HL-60 (cell line): ENCODE results near the gene LAMTOR1.

Experiments used
- DNase-seq, 2 experiments: peaks; one replicate each; pipeline ENCODE4 v3.0.0-alpha.2; 2010 to 2020; ENCODE audit warnings: low read depth in 1 of 2, low spot score in 1 of 2
- H3K27ac ChIP-seq: fragments of 250-450 bp; sonication (Bioruptor Pico); replicated peaks from 2 replicates; pipeline ENCODE4 v1.5.1; 2020; ENCODE audit warnings: mild to moderate bottlenecking, moderate library complexity
- H3K27me3 ChIP-seq: fragments of 250-450 bp; sonication (Bioruptor Pico); 2 replicates; pipeline ENCODE4 v1.5.1; 2021; ENCODE audit warnings: mild to moderate bottlenecking, moderate library complexity; ENCODE audit not compliant: insufficient read depth, poor library complexity, severe bottlenecking
- H3K4me3 ChIP-seq: replicated peaks from 2 replicates; pipeline ENCODE4 v1.5.1; 2011; ENCODE audit warnings: mild to moderate bottlenecking, control low read depth, low read length; ENCODE audit not compliant: insufficient read depth
- GABPA ChIP-seq: IDR thresholded peaks from 2 replicates; pipeline ENCODE4 v1.6.1; 2012; ENCODE audit warnings: low read depth
- POLR2AphosphoS5 ChIP-seq: IDR thresholded peaks from 2 replicates; pipeline ENCODE4 v1.6.1; 2012; ENCODE audit warnings: low read depth
- SPI1 ChIP-seq: IDR thresholded peaks from 2 replicates; pipeline ENCODE4 v1.6.1; 2012; ENCODE audit warnings: low read depth, mild to moderate bottlenecking, borderline replicate concordance
- TF ChIP-seq, protein P1 (sequence below): IDR thresholded peaks from 2 replicates; pipeline ENCODE4 v1.6.1; 2012; ENCODE audit warnings: low read depth; ENCODE audit not compliant: insufficient replicate concordance
- TF ChIP-seq, protein P2 (sequence below): IDR thresholded peaks from one replicate; pipeline ENCODE4 v1.5.1; 2011; ENCODE audit warnings: low read length, control low read depth, inconsistent platforms; ENCODE audit not compliant: insufficient read depth

Gene LAMTOR1

DNA sequence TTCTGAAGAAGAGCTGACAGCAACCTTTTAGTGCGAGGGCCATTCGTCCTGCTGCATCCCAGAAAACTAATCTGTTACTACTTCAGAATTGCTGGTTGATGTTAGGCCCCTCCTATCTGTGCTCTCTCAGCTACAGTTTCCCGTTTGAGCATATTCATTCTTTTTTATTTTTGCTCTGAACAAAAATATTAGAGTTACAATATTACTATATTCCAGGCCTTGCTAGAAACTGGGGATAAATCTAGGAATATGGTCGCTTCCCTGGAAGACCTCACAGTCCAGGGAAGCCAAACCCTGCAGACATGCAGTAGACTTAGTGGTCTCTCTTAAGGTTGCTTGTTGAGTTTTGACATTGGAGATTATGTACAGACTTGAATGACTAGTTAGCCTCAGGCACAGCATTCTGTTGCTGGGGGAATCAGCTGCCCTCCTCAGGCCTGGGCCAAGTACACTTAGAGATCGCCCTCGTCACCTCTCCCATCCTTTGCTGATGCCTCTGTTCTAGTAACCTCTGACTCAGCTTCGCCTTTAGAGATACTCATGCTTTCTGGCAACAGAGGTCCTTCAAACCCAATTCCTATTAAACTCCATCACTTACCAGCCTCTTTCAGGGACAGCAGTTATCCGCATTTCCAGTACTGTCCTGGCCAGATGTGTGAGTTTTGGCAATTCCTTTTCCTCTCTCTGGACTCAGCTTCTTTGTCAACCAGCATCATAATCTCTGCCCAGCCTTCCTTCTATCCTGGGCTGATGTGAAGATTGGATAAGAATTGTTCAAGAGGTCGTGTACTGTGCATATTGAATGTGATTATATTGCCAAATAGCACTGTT, 10.1 kb upstream of the LAMTOR1 start:
- TF ChIP-seq SPI1 (no peak), POLR2AphosphoS5 (no peak)
- TF ChIP-seq, protein P1, sequence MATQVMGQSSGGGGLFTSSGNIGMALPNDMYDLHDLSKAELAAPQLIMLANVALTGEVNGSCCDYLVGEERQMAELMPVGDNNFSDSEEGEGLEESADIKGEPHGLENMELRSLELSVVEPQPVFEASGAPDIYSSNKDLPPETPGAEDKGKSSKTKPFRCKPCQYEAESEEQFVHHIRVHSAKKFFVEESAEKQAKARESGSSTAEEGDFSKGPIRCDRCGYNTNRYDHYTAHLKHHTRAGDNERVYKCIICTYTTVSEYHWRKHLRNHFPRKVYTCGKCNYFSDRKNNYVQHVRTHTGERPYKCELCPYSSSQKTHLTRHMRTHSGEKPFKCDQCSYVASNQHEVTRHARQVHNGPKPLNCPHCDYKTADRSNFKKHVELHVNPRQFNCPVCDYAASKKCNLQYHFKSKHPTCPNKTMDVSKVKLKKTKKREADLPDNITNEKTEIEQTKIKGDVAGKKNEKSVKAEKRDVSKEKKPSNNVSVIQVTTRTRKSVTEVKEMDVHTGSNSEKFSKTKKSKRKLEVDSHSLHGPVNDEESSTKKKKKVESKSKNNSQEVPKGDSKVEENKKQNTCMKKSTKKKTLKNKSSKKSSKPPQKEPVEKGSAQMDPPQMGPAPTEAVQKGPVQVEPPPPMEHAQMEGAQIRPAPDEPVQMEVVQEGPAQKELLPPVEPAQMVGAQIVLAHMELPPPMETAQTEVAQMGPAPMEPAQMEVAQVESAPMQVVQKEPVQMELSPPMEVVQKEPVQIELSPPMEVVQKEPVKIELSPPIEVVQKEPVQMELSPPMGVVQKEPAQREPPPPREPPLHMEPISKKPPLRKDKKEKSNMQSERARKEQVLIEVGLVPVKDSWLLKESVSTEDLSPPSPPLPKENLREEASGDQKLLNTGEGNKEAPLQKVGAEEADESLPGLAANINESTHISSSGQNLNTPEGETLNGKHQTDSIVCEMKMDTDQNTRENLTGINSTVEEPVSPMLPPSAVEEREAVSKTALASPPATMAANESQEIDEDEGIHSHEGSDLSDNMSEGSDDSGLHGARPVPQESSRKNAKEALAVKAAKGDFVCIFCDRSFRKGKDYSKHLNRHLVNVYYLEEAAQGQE = no peak
- TF ChIP-seq, protein P2, sequence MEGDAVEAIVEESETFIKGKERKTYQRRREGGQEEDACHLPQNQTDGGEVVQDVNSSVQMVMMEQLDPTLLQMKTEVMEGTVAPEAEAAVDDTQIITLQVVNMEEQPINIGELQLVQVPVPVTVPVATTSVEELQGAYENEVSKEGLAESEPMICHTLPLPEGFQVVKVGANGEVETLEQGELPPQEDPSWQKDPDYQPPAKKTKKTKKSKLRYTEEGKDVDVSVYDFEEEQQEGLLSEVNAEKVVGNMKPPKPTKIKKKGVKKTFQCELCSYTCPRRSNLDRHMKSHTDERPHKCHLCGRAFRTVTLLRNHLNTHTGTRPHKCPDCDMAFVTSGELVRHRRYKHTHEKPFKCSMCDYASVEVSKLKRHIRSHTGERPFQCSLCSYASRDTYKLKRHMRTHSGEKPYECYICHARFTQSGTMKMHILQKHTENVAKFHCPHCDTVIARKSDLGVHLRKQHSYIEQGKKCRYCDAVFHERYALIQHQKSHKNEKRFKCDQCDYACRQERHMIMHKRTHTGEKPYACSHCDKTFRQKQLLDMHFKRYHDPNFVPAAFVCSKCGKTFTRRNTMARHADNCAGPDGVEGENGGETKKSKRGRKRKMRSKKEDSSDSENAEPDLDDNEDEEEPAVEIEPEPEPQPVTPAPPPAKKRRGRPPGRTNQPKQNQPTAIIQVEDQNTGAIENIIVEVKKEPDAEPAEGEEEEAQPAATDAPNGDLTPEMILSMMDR = no peak
- DNase-seq = no peak
- Histone ChIP-seq H3K27me3 (no peaks in the 10 kb centered on the region), H3K4me3 (peak overlapping the region; percentile 40), H3K27ac (peak overlapping the region; percentile 99)

DNA sequence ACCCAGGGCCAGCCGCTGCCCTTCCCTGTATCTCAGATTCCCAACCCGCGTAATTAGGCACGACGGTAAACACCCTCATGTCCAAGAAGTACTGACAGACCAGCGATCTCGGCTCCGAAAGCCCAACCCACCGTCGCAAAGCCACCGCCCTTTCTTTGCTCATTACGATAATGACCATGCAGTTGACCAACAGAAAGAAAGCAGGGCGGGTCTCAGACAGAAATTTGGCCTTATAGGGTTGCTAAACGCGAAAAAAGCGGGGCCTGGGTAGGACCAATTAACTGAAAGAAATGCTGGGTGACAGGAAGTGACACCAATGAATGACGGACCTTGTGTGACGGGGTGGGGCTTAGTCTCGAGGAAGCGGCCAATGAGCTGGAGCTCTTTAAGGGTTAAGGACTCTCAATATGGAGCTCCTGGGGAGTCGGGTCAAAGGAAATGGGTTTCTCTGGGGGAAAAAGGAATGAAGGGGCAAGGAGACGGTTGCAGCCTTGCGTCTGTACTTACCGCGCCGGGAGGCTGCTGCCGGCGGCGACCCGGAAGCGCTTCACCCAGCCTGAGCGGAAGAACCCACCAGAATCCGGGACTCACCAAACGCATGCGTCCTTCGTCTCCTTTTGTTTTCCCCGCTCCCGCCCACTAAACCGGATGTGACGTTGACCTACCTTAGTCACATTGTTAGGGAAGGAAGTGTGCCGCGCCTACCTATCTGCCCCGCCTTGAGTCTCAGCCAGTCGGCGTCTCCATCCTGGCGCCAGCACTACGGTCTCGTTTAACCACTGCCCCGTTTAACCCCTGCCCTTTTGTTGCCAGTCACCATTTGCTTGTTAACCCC, 9.3 kb upstream of the LAMTOR1 start, which contains the start of gene ANAPC15:
Gene ANAPC15 (minus strand): TSS at position 553 of the 835 bp plus-strand sequence. CDS start 1,419 bp downstream, outside the sequence.
- TF ChIP-seq, protein P1 = peak; percentile 29
- TF ChIP-seq, protein P2 = no peak
- TF ChIP-seq POLR2AphosphoS5 (peak; percentile 99), GABPA (peak; percentile 96), SPI1 (peak; percentile 88; the same call in 1 of the 2 replicates)
- DNase-seq = peak; percentile 98 to 100
- peak within 1 kb of the TSS; percentile 99 for H3K27ac ChIP-seq
- no peaks in the 10 kb centered on the region for H3K27me3 ChIP-seq
- peak within 1 kb of the TSS; percentile 51 for H3K4me3 ChIP-seq

DNA sequence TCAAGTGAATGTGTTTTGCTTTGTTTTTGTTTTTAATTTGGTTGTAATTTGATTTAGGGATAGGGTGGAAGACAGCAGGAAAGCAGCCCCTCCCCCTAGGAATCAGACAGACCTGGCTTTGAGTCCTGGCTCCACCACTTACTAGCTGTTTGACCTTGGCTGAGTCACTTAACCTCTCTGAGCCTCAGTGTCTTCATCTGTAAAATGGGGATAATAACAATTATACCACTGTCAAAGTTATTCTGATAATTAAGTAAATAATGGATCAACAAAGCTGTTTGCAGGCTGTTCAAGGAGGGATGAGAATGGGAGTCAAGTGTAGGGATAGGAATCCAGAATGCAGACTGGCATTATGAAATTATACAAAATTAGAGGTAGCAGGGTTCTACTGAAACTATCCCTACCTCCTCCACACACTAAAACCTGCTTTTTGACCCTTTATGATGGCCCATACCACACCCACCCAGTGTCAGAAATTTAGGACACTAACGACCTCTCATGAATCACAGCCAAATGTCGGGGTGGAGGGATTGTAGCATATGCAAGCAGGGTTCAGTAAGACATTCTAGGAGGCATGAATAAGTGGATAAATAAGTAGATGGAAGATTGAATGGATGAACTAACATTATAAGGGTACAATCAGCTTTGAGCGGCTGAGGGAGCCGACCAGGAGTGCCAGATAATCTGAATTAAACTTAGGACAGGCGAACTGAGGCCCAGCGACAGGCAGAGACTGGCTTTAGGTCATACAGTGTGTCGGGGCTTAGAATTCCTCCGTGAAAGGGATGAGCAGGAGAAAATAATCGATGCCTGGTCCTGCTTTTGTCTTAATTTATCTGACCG, 8.4 kb upstream of the LAMTOR1 start:
- Histone ChIP-seq H3K27me3 (no peaks in the 10 kb centered on the region), H3K4me3 (peak overlapping the region; percentile 51), H3K27ac (peak overlapping the region; percentile 99)
- no peak for TF ChIP-seq POLR2AphosphoS5
- DNase-seq = no peak
